Measurements from ENCODE around the gene ENDOU.
A peak's percentile ranks its signal among the peaks of the same experiment; 100 is the strongest.

The ENDOU gene

GRCh38 chr12:47771304-47771703 lies 46.0 kb upstream of the ENDOU start:
- no peak for DNase-seq (ENCODE audit: low spot score)

DNA sequence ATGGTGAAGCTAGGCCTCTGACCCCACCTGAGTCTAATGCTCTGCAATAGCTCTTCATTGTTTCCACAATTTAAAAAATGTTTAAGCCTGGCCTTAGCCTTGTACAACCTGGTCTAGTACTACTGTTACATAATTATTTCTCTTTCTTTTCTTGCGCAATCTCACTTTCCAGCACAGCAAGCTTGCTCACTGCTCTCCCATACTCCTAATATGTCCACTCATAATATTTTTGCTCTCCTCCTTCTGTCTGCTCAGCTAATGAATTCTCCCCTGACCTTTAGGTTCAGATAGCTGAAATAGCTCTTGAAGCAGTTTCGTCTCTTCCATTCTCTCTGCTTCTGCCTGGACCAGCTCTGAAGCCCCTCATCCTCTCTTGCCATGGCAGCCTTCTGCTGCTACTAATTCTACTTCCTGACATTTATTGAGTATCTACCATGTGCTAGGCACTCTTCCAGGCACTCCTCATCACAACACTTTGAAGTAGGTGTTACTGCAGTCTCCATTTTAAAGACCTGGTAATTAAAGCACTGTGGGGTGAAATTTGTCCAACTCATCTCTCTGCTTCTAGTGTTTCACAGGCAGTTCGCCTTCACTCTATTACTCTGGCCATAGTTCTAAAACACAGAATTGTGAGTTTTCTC lies 44.9 kb upstream of the ENDOU start:
- no peak for DNase-seq (ENCODE audit: low spot score)
- Histone ChIP-seq H3K27ac (peak overlapping the region in 1 of 2 donors; percentile 11), H3K4me3 (no peak overlapping the region)
- TF ChIP-seq CTCF (IDR thresholded peaks at IDR 0.05), result no peak

More at GRCh38 chr12:47771304-47771703, 46.0 kb upstream of the ENDOU start:
- no peak overlapping the region for H3K4me3 ChIP-seq
- H3K27ac ChIP-seq, result no peak overlapping the region
- no peak for TF ChIP-seq CTCF (IDR thresholded peaks at IDR 0.05)

DNA sequence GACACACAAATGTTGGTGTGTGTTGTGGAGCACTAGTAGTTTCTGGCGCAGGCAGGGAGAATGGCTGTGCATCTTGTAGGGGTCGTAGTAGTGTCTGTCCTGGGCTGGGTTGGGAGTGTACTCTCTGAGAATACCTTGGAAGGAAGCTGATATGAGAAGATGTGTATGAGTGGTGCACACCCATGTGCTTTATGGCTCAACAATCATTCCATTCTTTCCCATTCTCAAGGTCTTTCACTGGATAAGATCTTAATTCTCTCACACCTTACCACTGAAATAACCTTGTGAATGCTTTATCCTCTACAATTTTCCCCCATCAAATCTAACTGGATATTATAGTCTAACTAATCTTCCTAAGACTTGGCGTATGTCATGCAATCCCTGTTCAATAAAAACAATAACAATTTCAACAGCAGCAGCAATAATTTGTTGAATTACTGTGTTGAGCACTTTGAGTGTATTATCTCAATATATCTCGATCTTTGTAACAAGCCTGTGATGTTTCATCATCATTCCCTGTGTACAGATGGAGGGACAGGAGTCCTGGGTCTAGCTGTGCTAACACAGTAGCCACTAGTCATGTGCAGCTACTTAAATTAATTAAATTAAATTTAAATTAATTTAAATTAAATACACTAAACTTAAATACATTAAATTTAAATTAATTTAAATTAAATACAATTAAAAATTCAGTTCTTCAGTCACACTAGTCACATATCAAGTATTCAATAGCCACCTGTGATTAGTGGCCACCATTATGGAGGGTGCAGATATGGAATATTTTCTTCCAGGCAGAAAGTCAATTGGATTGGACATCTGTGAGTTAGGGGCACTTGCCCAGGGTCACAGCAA lies 44.2 kb upstream of the ENDOU start:
- no peak overlapping the region for H3K4me3 ChIP-seq
- peak overlapping the region in 1 of 2 donors; percentile 11 for H3K27ac ChIP-seq
- TF ChIP-seq CTCF (IDR thresholded peaks at IDR 0.05), result no peak
- DNase-seq (ENCODE audit: low spot score), result no peak

DNA sequence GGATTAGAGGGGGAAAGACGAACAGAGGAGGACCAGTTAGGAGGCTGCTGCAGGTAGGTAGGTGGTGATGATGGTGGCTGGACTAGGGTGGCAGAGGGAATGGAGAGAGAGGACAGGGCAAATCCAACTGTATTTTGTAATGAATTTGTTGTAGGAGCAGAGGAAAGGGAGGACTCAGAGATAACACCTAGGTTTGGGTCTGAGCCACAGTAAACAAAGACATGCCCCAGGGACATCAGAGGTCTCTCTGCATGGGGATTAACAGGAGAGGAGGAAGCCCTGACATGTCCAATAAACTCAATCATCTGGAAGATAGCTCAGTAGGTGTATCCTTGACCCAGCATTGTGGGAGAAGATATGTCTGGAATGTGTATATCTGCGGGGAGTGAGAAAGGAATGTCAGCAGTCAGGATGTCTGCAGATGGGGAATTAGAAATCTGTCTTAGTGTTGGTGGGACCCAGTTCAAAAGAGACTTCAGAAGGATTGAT lies 43.1 kb upstream of the ENDOU start:
- TF ChIP-seq CTCF (IDR thresholded peaks at IDR 0.05), result no peak
- DNase-seq (ENCODE audit: low spot score), result no peak
- Histone ChIP-seq H3K27ac (no peak overlapping the region), H3K4me3 (no peak overlapping the region)

- Histone ChIP-seq H3K4me3 (no peak overlapping the region), H3K27ac (no peak overlapping the region)
- DNase-seq (ENCODE audit: low spot score), result no peak
- peak; percentile 37 for TF ChIP-seq CTCF (IDR thresholded peaks at IDR 0.05)
Observed at GRCh38 chr12:47767216-47767724, 42.0 kb upstream of the ENDOU start.

GRCh38 chr12:47766502-47767215 lies 41.4 kb upstream of the ENDOU start:
- no peak overlapping the region for H3K4me3 ChIP-seq

More at GRCh38 chr12:47766502-47767215, 41.4 kb upstream of the ENDOU start:
- DNase-seq (ENCODE audit: low spot score), result no peak
- no peak overlapping the region for H3K27ac ChIP-seq
- TF ChIP-seq CTCF (IDR thresholded peaks at IDR 0.05), result no peak

All from coronary artery (tissue), 2 donors.